Caco-2 (cell line): ENCODE results near the gene SMOC2. TPM values are rescaled to one million over a fixed set of nuclear protein-coding genes. Genes with fewer than 3 reads are reported as not detected.

Source experiments
- BruUV-seq: library from RNA; stranded (reverse); fragments of 400-500 nt; replicated peaks from 2 replicates; lab custom pipeline; 2021; lab: Mats Ljungman, UMichigan
- CTCF ChIA-PET: fragments of 300-600 bp; sonication (Branson Sonifier 250); formaldehyde crosslinking; loops from one replicate; lab custom pipeline; 2022; ENCODE audit warnings: antibody characterized with exemption; lab: Charles Lee
- POLR2A ChIA-PET: fragments of 300-600 bp; sonication (Branson Sonifier 250); formaldehyde crosslinking; loops from one replicate; lab custom pipeline; 2022; ENCODE audit warnings: antibody characterized with exemption; lab: Charles Lee
- DNase-seq, 2 experiments: peaks; one replicate each; pipeline versions ENCODE4 v3.0.0 to v3.0.0-alpha.2; 2020 to 2022
- H3K27me3 ChIP-seq: replicated peaks from 2 replicates; pipeline ENCODE4 v1.6.0; 2011; ENCODE audit warnings: low read length; ENCODE audit not compliant: control insufficient read depth, insufficient read depth
- H3K36me3 ChIP-seq: 2 replicates; pipeline ENCODE4 v1.5.1; 2011; ENCODE audit warnings: low read length; ENCODE audit not compliant: control insufficient read depth, insufficient read depth
- H3K4me1 ChIP-seq: fragments of 250-450 bp; sonication (Bioruptor Pico); 2 replicates; pipeline ENCODE4 v1.5.1; 2020; ENCODE audit warnings: mild to moderate bottlenecking
- H3K4me3 ChIP-seq: 2 replicates; pipeline ENCODE4 v1.5.1; 2011; ENCODE audit warnings: low read depth, mild to moderate bottlenecking, control low read depth, low read length
- H3K9me3 ChIP-seq: fragments of 250-450 bp; sonication (Bioruptor Pico); 2 replicates; pipeline ENCODE4 v1.5.1; 2020; ENCODE audit warnings: mild to moderate bottlenecking, moderate library complexity
- H3K27ac Mint-ChIP-seq: one replicate; pipeline ENCODE4 v1.8.0; 2022; ENCODE audit warnings: mixed read lengths; ENCODE audit not compliant: unreplicated experiment
- H3K27me3 Mint-ChIP-seq: one replicate; pipeline ENCODE4 v1.8.0; 2022; ENCODE audit warnings: mixed read lengths; ENCODE audit not compliant: insufficient read depth, unreplicated experiment
- H3K36me3 Mint-ChIP-seq: one replicate; pipeline ENCODE4 v1.8.0; 2022; ENCODE audit warnings: mild to moderate bottlenecking, mixed read lengths; ENCODE audit not compliant: insufficient read depth, unreplicated experiment
- H3K4me1 Mint-ChIP-seq: one replicate; pipeline ENCODE4 v1.8.0; 2022; ENCODE audit warnings: low read depth, mixed read lengths; ENCODE audit not compliant: unreplicated experiment
- H3K4me3 Mint-ChIP-seq: one replicate; pipeline ENCODE4 v1.8.0; 2022; ENCODE audit warnings: mild to moderate bottlenecking, moderate library complexity, mixed read lengths; ENCODE audit not compliant: unreplicated experiment
- H3K9me3 Mint-ChIP-seq: one replicate; pipeline ENCODE4 v1.8.0; 2022; ENCODE audit warnings: mixed read lengths; ENCODE audit not compliant: unreplicated experiment
- intact Hi-C: fragments of 100-400 bp; cut with micrococcal nuclease; formaldehyde crosslinking; loops from one replicate; pipeline ENCODE4 v1.10.0; 2022; ENCODE audit not compliant: unreplicated experiment
- total RNA-seq: library from RNA; stranded (reverse); gene quantifications from 2 replicates; pipeline ENCODE4 v1.2.3, GENCODE V29; 2022
- TF ChIP-seq, protein P1 (sequence below), 2 experiments: fragments of 200-600 bp in 1 of 2; IDR thresholded peaks; 1 replicate in 1 of 2; 2 replicates in 1 of 2; pipeline versions ENCODE4 v1.5.1 to v1.8.0; 2011 to 2022; ENCODE audit warnings: antibody characterized with exemption in 1 of 2, control low read depth in 1 of 2, inconsistent platforms in 1 of 2, low read depth in 1 of 2, low read length in 1 of 2, mild to moderate bottlenecking in 1 of 2, moderate library complexity in 1 of 2; ENCODE audit not compliant: insufficient read depth in 1 of 2, severe bottlenecking in 1 of 2, unreplicated experiment in 1 of 2

The SMOC2 gene
- total RNA-seq, 1 experiment from 2014 or later: 2.8 TPM

GRCh38 chr6:168528474-168529095 lies 87.6 kb downstream of the SMOC2 start:
- Histone ChIP-seq H3K9me3 (no peaks in the 10 kb centered on the region), H3K4me3 (no peak overlapping the region), H3K4me1 (no peaks in the 10 kb centered on the region), H3K36me3 (no peaks in the 10 kb centered on the region), H3K27me3 (no peaks in the 10 kb centered on the region)
- TF ChIP-seq, protein P1, sequence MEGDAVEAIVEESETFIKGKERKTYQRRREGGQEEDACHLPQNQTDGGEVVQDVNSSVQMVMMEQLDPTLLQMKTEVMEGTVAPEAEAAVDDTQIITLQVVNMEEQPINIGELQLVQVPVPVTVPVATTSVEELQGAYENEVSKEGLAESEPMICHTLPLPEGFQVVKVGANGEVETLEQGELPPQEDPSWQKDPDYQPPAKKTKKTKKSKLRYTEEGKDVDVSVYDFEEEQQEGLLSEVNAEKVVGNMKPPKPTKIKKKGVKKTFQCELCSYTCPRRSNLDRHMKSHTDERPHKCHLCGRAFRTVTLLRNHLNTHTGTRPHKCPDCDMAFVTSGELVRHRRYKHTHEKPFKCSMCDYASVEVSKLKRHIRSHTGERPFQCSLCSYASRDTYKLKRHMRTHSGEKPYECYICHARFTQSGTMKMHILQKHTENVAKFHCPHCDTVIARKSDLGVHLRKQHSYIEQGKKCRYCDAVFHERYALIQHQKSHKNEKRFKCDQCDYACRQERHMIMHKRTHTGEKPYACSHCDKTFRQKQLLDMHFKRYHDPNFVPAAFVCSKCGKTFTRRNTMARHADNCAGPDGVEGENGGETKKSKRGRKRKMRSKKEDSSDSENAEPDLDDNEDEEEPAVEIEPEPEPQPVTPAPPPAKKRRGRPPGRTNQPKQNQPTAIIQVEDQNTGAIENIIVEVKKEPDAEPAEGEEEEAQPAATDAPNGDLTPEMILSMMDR (IDR thresholded peaks at IDR 0.05; ENCODE audit: insufficient read depth in 1 of 2, low read depth in 1 of 2, low read length in 1 of 2, severe bottlenecking in 1 of 2, unreplicated experiment in 1 of 2): no peak
- H3K4me1 Mint-ChIP-seq: no peaks in the 10 kb centered on the region
- H3K27ac Mint-ChIP-seq: no peak overlapping the region
- ChIA-PET POLR2A (no interaction called here), CTCF (no interaction called here)
- no peaks in the 10 kb centered on the region for H3K36me3 Mint-ChIP-seq
- no TSS peak for BruUV-seq
- no peaks in the 10 kb centered on the region for H3K27me3 Mint-ChIP-seq
- H3K4me3 Mint-ChIP-seq: no peak overlapping the region
- intact Hi-C loops: no loop called here
- H3K9me3 Mint-ChIP-seq: no peaks in the 10 kb centered on the region
- DNase-seq: no peak

DNA sequence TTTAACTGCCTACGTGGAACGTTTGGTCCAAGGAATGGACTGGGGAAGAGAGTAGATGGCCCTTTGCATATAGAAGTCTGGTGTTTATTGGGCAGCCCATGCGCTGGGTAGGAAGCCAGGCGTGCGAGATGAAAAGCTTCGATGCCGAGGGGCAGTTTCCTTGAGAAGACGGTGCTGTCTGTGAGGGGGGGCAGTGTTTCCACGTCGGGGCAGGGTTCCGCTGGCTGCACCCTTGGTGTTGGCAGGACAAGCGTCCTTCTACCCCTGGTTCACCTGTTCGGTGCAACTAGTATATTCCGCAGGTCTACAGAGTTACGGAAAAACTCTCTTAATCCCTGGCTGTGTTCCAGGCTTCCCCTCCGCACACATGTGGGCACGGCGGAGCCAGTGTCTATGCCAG lies 88.2 kb downstream of the SMOC2 start:
- intact Hi-C loops: no loop called here
- H3K27me3 ChIP-seq: no peaks in the 10 kb centered on the region

GRCh38 chr6:168530653-168531071 lies 89.7 kb downstream of the SMOC2 start:
- no TSS peak for BruUV-seq
- Mint-ChIP-seq H3K27ac (no peak overlapping the region), H3K4me1 (no peaks in the 10 kb centered on the region), H3K9me3 (no peaks in the 10 kb centered on the region), H3K36me3 (no peaks in the 10 kb centered on the region), H3K27me3 (no peaks in the 10 kb centered on the region), H3K4me3 (no peak overlapping the region)
- H3K4me1 ChIP-seq: no peaks in the 10 kb centered on the region
- H3K27me3 ChIP-seq: no peaks in the 10 kb centered on the region
- ChIA-PET CTCF (interaction anchor here (0.6 kb wide), 1 partner anchor 85 kb away, joined by 8 read pairs; no protein-coding TSS in a partner anchor), POLR2A (no interaction called here)
- TF ChIP-seq, protein P1 (IDR thresholded peaks at IDR 0.05; ENCODE audit: insufficient read depth in 1 of 2, low read depth in 1 of 2, low read length in 1 of 2, severe bottlenecking in 1 of 2, unreplicated experiment in 1 of 2): no peak
- no peak overlapping the region for H3K4me3 ChIP-seq
- no peaks in the 10 kb centered on the region for H3K9me3 ChIP-seq
- no peaks in the 10 kb centered on the region for H3K36me3 ChIP-seq
- no peak for DNase-seq
- intact Hi-C loops: no loop called here

More for the DNA sequence above, 88.2 kb downstream of the SMOC2 start:
- ChIA-PET CTCF (no interaction called here), POLR2A (no interaction called here)
- no peaks in the 10 kb centered on the region for H3K36me3 Mint-ChIP-seq
- Histone ChIP-seq H3K4me1 (no peaks in the 10 kb centered on the region), H3K9me3 (no peaks in the 10 kb centered on the region), H3K4me3 (no peak overlapping the region), H3K36me3 (no peaks in the 10 kb centered on the region)
- H3K4me3 Mint-ChIP-seq: no peak overlapping the region
- H3K9me3 Mint-ChIP-seq: no peaks in the 10 kb centered on the region
- BruUV-seq: no TSS peak
- DNase-seq: no peak
- H3K27ac Mint-ChIP-seq: no peak overlapping the region
- TF ChIP-seq, protein P1 (IDR thresholded peaks at IDR 0.05; ENCODE audit: insufficient read depth in 1 of 2, low read depth in 1 of 2, low read length in 1 of 2, severe bottlenecking in 1 of 2, unreplicated experiment in 1 of 2): no peak
- no peaks in the 10 kb centered on the region for H3K27me3 Mint-ChIP-seq
- H3K4me1 Mint-ChIP-seq: no peaks in the 10 kb centered on the region
